ENCODE results near the gene CDYL.

Gene CDYL

DNA sequence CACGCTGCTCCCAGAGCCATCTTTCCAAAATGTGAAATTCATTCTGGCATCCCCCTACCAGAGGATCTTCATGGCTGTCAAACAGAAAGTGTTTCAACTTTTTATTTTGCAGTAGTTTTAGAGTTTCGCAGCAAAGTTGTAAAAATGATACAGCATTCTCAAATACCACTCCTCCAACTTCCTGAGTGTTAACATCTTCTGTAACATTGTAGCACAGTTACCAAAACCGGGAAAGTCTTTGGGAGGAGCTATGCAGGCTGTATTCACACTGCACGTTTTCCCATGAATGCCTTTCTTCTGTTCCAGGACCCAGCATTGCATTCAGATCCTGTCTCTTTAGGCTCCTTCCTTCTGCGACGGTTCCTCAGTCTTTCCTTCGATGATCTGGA lies 30.1 kb downstream of the CDYL start:
- Histone ChIP-seq H3K4me3 (ENCODE audit: low read depth, low read length) (no peak overlapping the region), H3K9me3 (no peaks in the 10 kb centered on the region; the same call in 1 of the 2 replicates), H3K4me1 (peaks cover 3% of the 10 kb centered on the region; the same call in 1 of the 2 replicates), H3K27me3 (no peaks in the 10 kb centered on the region), H3K36me3 (no peaks in the 10 kb centered on the region; the same call in 1 of the 2 replicates)
- TF ChIP-seq, protein P1, sequence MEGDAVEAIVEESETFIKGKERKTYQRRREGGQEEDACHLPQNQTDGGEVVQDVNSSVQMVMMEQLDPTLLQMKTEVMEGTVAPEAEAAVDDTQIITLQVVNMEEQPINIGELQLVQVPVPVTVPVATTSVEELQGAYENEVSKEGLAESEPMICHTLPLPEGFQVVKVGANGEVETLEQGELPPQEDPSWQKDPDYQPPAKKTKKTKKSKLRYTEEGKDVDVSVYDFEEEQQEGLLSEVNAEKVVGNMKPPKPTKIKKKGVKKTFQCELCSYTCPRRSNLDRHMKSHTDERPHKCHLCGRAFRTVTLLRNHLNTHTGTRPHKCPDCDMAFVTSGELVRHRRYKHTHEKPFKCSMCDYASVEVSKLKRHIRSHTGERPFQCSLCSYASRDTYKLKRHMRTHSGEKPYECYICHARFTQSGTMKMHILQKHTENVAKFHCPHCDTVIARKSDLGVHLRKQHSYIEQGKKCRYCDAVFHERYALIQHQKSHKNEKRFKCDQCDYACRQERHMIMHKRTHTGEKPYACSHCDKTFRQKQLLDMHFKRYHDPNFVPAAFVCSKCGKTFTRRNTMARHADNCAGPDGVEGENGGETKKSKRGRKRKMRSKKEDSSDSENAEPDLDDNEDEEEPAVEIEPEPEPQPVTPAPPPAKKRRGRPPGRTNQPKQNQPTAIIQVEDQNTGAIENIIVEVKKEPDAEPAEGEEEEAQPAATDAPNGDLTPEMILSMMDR (IDR thresholded peaks at IDR 0.05; ENCODE audit: low read depth, low read length): no peak
- no peak for DNase-seq

GRCh38 chr6:4806791-4807190 lies 30.6 kb downstream of the CDYL start:
- Histone ChIP-seq H3K9me3 (no peaks in the 10 kb centered on the region; the same call in 1 of the 2 replicates), H3K36me3 (no peaks in the 10 kb centered on the region; the same call in 1 of the 2 replicates), H3K4me1 (peaks cover 3% of the 10 kb centered on the region; the same call in 1 of the 2 replicates), H3K4me3 (ENCODE audit: low read depth, low read length) (no peak overlapping the region), H3K27me3 (no peaks in the 10 kb centered on the region)
- DNase-seq: no peak
- TF ChIP-seq, protein P1 (IDR thresholded peaks at IDR 0.05; ENCODE audit: low read depth, low read length): no peak

- no peaks in the 10 kb centered on the region; the same call in 1 of the 2 replicates for H3K4me1 ChIP-seq
- no peaks in the 10 kb centered on the region; the same call in 1 of the 2 replicates for H3K36me3 ChIP-seq
- no peak overlapping the region for H3K4me3 ChIP-seq (ENCODE audit: low read depth, low read length)
- H3K27me3 ChIP-seq: no peaks in the 10 kb centered on the region
- TF ChIP-seq, protein P1 (IDR thresholded peaks at IDR 0.05; ENCODE audit: low read depth, low read length): no peak
- DNase-seq: no peak
- no peaks in the 10 kb centered on the region; the same call in 1 of the 2 replicates for H3K9me3 ChIP-seq
These were observed 32.2 kb downstream of the CDYL start for GRCh38 chr6:4808396-4808795.

DNA sequence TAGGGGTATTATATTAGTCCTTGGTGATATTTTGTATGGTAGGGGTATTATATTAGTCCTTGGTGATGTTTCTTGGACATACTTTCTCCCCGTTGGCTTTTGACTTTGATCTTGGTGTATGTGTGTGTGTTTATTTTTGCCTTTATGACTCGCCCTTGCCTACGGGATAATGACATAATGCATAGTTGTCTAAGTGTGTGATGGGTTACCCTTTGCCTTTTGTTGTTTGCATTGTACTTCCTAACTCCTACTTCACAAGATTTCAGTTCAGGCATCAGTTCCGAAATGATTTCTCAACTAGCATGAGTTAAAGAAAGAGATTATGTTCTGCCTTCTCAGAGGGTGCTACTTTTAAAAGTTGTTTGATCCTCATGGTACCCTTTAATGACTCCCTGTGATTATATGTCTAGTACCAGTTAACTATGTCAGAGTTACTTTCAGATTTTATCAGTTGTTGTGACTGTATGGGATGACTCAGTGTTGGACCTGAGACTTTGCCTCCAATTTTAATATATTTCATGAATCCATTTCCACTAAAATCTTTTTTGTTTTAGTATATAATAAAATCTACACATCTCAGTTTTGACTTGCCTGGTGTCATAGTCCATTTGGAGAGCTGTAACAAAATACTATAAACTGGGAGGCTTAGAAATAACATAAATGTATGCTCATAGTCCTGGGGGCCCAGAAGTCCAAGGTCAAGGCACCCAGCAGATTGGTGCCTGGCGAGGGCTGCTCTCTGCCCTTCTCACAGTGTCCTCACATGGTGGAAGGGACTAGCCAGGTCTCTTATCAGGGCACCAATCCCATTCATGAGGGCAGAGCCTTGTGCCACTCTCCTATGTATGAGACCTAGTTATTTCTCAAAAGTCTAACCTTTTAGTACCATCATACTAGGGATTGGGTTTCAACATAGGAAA lies 34.1 kb downstream of the CDYL start:
- no peak overlapping the region for H3K4me3 ChIP-seq (ENCODE audit: low read depth, low read length)
- no peak for DNase-seq

DNA sequence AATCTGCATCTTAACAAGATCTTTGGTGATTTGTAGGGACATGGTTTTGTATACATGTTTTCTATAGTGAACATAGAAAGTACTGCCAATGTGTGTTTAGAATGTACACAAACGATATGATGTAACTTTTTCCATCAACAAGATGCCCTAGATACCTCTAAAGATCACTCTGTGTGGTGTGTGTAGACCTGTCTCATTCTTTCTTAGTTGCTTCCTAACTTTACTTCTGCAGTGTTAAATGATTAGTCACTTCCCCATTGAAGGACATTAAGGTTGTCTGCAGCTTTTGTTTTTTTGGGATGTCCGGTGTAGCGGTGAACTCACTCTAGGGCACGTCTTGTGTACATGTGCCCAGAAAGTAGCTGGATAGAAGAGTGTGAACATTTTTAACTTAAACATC lies 35.9 kb downstream of the CDYL start:
- TF ChIP-seq, protein P1 (IDR thresholded peaks at IDR 0.05; ENCODE audit: low read depth, low read length): no peak
- Histone ChIP-seq H3K4me1 (no peaks in the 10 kb centered on the region), H3K27me3 (no peaks in the 10 kb centered on the region), H3K4me3 (ENCODE audit: low read depth, low read length) (no peak overlapping the region), H3K9me3 (no peaks in the 10 kb centered on the region; the same call in 1 of the 2 replicates), H3K36me3 (no peaks in the 10 kb centered on the region)
- DNase-seq: no peak

More for the DNA sequence above, 34.1 kb downstream of the CDYL start:
- Histone ChIP-seq H3K9me3 (no peaks in the 10 kb centered on the region; the same call in 1 of the 2 replicates), H3K4me1 (no peaks in the 10 kb centered on the region), H3K27me3 (no peaks in the 10 kb centered on the region), H3K36me3 (no peaks in the 10 kb centered on the region; the same call in 1 of the 2 replicates)
- TF ChIP-seq, protein P1 (IDR thresholded peaks at IDR 0.05; ENCODE audit: low read depth, low read length): no peak

GRCh38 chr6:4813055-4813454 lies 36.9 kb downstream of the CDYL start:
- TF ChIP-seq, protein P1 (IDR thresholded peaks at IDR 0.05; ENCODE audit: low read depth, low read length): no peak
- Histone ChIP-seq H3K27me3 (no peaks in the 10 kb centered on the region), H3K4me3 (ENCODE audit: low read depth, low read length) (no peak overlapping the region), H3K36me3 (no peaks in the 10 kb centered on the region), H3K9me3 (no peaks in the 10 kb centered on the region; the same call in 1 of the 2 replicates), H3K4me1 (no peaks in the 10 kb centered on the region)
- DNase-seq: no peak

All from BE2C (cell line).